GM12892 (cell line): ENCODE results near the gene SLC5A5.

Source experiments
- POLR2A ChIP-seq: IDR thresholded peaks from 2 replicates; pipeline ENCODE4 v1.6.1; 2011; ENCODE audit warnings: low read depth, low read length, control low read depth
- POLR2AphosphoS5 ChIP-seq: IDR thresholded peaks from 2 replicates; pipeline ENCODE4 v1.6.1; 2011; ENCODE audit warnings: low read depth, low read length, control low read depth

- TF ChIP-seq POLR2A (no peak), POLR2AphosphoS5 (no peak)
Measured at GRCh38 chr19:17832443-17833208, 39.1 kb upstream of the SLC5A5 start.
